RWPE2 (cell line): ENCODE results near the gene SLC7A9.
A peak's percentile ranks its signal among the peaks of the same experiment; 100 is the strongest.

ENCODE experiments used
- ATAC-seq: fragments of 200-7000 bp; cut with Tn5 transposase; 3 replicates; pipeline ENCODE4 v1.9.1; 2021; ENCODE audit warnings: low read depth
- DNase-seq: peaks from one replicate; pipeline ENCODE4 v3.0.0-alpha.2; 2020; ENCODE audit warnings: low spot score
- H3K27ac ChIP-seq: fragments of 450-650 bp; 2 replicates; pipeline ENCODE4 v1.5.1; 2017; ENCODE audit warnings: mild to moderate bottlenecking; ENCODE audit not compliant: poor library complexity, severe bottlenecking
- H3K27me3 ChIP-seq: fragments of 250-450 bp; sonication (Bioruptor Pico); 2 replicates; pipeline ENCODE4 v1.5.1; 2021; ENCODE audit warnings: mild to moderate bottlenecking, moderate library complexity; ENCODE audit not compliant: insufficient read depth, poor library complexity, severe bottlenecking
- H3K36me3 ChIP-seq: fragments of 250-450 bp; sonication (Bioruptor Pico); 2 replicates; pipeline ENCODE4 v1.5.1; 2020; ENCODE audit warnings: low read depth, mild to moderate bottlenecking, moderate library complexity
- H3K4me1 ChIP-seq: fragments of 250-450 bp; sonication (Bioruptor Pico); 2 replicates; pipeline ENCODE4 v1.5.1; 2021; ENCODE audit warnings: mild to moderate bottlenecking, moderate library complexity; ENCODE audit not compliant: insufficient read depth, poor library complexity, severe bottlenecking
- H3K4me3 ChIP-seq: fragments of 250-450 bp; sonication (Bioruptor Pico); 2 replicates; pipeline ENCODE4 v1.5.1; 2021; ENCODE audit warnings: mild to moderate bottlenecking, moderate library complexity; ENCODE audit not compliant: severe bottlenecking
- H3K9me3 ChIP-seq: fragments of 250-450 bp; sonication (Bioruptor Pico); 2 replicates; pipeline ENCODE4 v1.5.1; 2021; ENCODE audit warnings: mild to moderate bottlenecking, moderate library complexity; ENCODE audit not compliant: severe bottlenecking
- TF ChIP-seq, protein P1 (sequence below): fragments of 450-650 bp; IDR thresholded peaks from one replicate; pipeline ENCODE4 v1.5.1; 2017; ENCODE audit warnings: mild to moderate bottlenecking, moderate library complexity; ENCODE audit not compliant: poor library complexity, severe bottlenecking

SLC7A9 gene

DNA sequence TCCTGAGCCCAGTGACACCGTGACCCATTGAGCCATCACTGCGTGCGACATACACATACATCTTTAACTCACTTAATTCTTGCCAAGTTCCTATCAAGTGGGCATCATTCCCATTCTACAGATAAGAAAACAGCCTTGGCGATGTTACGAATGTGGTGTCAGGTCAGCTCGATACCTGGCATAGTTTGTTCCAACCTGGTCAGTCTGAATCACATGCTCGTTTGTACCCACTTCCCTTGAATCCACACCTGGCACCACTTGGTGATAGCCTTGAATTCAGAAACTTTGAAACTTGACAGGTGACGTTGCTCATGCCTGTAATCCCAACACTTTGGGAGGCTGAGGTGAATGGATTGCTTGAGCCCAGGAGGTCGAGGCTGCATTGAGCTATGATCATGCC, 59.1 kb downstream of the SLC7A9 start:
- Histone ChIP-seq H3K27ac (no peak overlapping the region), H3K27me3 (peaks cover 3% of the 10 kb centered on the region), H3K4me1 (no peaks in the 10 kb centered on the region), H3K9me3 (no peaks in the 10 kb centered on the region), H3K4me3 (no peak overlapping the region), H3K36me3 (no peaks in the 10 kb centered on the region)
- no peak for ATAC-seq
- TF ChIP-seq, protein P1, sequence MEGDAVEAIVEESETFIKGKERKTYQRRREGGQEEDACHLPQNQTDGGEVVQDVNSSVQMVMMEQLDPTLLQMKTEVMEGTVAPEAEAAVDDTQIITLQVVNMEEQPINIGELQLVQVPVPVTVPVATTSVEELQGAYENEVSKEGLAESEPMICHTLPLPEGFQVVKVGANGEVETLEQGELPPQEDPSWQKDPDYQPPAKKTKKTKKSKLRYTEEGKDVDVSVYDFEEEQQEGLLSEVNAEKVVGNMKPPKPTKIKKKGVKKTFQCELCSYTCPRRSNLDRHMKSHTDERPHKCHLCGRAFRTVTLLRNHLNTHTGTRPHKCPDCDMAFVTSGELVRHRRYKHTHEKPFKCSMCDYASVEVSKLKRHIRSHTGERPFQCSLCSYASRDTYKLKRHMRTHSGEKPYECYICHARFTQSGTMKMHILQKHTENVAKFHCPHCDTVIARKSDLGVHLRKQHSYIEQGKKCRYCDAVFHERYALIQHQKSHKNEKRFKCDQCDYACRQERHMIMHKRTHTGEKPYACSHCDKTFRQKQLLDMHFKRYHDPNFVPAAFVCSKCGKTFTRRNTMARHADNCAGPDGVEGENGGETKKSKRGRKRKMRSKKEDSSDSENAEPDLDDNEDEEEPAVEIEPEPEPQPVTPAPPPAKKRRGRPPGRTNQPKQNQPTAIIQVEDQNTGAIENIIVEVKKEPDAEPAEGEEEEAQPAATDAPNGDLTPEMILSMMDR = no peak
- no peak for DNase-seq

DNA sequence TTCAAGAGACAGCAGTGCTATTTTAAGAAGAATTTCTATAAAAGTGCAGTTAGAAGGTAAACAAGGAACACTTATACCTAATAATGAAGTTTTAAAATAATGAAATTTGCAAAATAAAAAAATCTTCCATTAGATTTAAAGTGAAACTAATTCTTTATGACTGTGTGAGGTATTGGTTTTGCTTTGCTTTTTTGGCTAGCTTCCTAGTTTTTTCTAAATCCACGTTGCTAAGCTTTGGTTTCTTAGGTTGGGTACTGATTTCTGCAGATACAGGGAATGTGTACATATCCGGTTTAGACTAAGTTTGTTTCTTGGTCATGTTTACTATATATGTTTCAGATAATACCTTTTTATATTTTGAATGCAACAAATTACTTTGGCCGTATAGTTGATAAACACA, 59.8 kb downstream of the SLC7A9 start:
- no peak for DNase-seq
- peaks cover 3% of the 10 kb centered on the region for H3K27me3 ChIP-seq
- H3K27ac ChIP-seq = no peak overlapping the region
- no peaks in the 10 kb centered on the region for H3K9me3 ChIP-seq
- H3K36me3 ChIP-seq = no peaks in the 10 kb centered on the region
- TF ChIP-seq, protein P1 = no peak
- H3K4me3 ChIP-seq = no peak overlapping the region
- no peaks in the 10 kb centered on the region for H3K4me1 ChIP-seq
- no peak for ATAC-seq

DNA sequence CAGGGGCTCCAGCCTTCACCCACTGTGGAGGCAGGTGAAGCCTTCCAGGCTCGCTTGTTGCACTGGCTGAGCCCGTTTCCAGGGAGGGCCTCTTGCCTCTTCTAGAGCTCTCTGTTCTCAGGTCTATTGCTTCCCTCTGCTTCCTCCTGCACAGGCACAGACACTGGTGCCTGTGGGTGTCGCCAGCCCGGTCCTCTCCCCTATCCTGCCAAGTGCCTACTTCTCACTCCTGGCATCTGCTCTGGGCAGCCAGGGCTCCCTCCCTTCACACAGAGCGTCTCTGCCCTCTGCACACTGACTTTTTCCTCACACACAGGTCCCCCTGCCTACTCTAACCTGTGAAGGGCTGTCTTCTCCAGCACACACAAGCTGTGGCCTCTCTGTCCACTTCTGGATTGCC, 60.3 kb downstream of the SLC7A9 start:
- TF ChIP-seq, protein P1 = no peak
- Histone ChIP-seq H3K4me3 (no peak overlapping the region), H3K36me3 (no peaks in the 10 kb centered on the region), H3K9me3 (no peaks in the 10 kb centered on the region), H3K27me3 (peaks cover 3% of the 10 kb centered on the region), H3K27ac (no peak overlapping the region), H3K4me1 (no peaks in the 10 kb centered on the region)
- ATAC-seq = peak; percentile 54; the same call in 2 of the 3 replicates
- DNase-seq = no peak

DNA sequence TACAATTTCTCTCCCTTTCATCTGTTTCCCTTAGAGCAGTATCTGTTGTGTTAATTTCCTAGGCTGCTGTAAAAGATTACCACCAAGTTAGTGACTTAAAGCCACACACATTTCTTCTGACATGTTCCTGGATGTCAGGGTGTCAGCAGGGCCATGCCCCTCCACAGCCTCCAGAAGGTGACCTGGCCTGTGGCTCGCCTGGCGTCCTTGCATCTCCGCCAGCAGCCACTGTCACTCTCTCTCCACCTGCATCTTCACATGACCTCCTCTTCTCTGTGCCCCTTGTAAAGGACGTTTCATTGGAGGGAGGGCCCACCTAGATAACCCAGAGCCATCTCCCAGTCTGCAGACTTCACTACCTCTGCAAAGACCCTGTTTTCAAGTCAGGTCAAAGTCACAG, 61.3 kb downstream of the SLC7A9 start:
- no peaks in the 10 kb centered on the region for H3K9me3 ChIP-seq
- TF ChIP-seq, protein P1 = no peak
- DNase-seq (no peak), ATAC-seq (no peak)
- H3K36me3 ChIP-seq = no peaks in the 10 kb centered on the region
- no peaks in the 10 kb centered on the region for H3K4me1 ChIP-seq
- H3K27me3 ChIP-seq = peaks cover 3% of the 10 kb centered on the region
- H3K4me3 ChIP-seq = no peak overlapping the region
- H3K27ac ChIP-seq = no peak overlapping the region

DNA sequence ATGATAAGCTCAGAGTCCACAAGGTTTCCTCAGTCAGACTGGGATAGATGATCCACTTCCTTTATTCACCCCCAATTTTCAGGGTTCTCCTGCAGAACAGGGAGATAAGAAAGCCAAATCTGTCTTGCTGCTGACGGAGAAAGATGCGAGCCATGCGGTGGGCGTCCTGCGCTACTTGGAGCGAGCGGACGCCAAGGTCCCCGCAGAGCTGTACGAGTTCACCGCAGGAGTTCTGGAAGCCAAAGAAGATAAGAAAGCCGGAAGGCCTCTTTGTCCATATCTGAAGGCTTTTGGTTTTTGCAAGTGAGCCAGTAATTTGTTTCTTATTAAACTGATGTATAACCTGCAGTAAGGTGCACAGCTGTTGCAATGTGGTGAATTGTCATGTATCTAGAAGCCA, 66.7 kb downstream of the SLC7A9 start:
- no peaks in the 10 kb centered on the region for H3K9me3 ChIP-seq
- H3K27ac ChIP-seq = no peak overlapping the region
- ATAC-seq = no peak
- H3K36me3 ChIP-seq = no peaks in the 10 kb centered on the region
- DNase-seq = no peak
- TF ChIP-seq, protein P1 = no peak
- no peaks in the 10 kb centered on the region for H3K27me3 ChIP-seq
- H3K4me3 ChIP-seq = no peak overlapping the region
- no peaks in the 10 kb centered on the region for H3K4me1 ChIP-seq
